Measurements from ENCODE around the gene PLEKHH3. TPM values are rescaled to one million over a fixed set of nuclear protein-coding genes. Genes with fewer than 3 reads are reported as not detected.
"Not testable (repeated sequence)": the region's sequence is repeated elsewhere in the genome, so short reads cannot be mapped to it uniquely, and the experiment has no call there.

The PLEKHH3 gene
- total RNA-seq, 1 donor from 2014 or later = 0.27 TPM

- intact Hi-C loops (cut with micrococcal nuclease) = no loop called here
Observed at GRCh38 chr17:42673266-42673884, 3.4 kb downstream of the PLEKHH3 start.

- intact Hi-C loops (cut with micrococcal nuclease) = no loop called here
Observed at GRCh38 chr17:42672038-42672437, 4.8 kb downstream of the PLEKHH3 start.

GRCh38 chr17:42670789-42671657, 5.8 kb downstream of the PLEKHH3 start:
- intact Hi-C loops (cut with micrococcal nuclease) = no loop called here

GRCh38 chr17:42669977-42670788, 6.6 kb downstream of the PLEKHH3 start:
- intact Hi-C loops (cut with micrococcal nuclease) = no loop called here

GRCh38 chr17:42669705-42669976, 7.2 kb downstream of the PLEKHH3 start:
- intact Hi-C loops (cut with micrococcal nuclease) = no loop called here

- intact Hi-C loops (cut with micrococcal nuclease) = no loop called here
Observed at GRCh38 chr17:42667088-42667951, 9.5 kb downstream of the PLEKHH3 start.

- intact Hi-C loops (cut with micrococcal nuclease) = not testable (repeated sequence)
Observed at GRCh38 chr17:42666126-42666525, 10.7 kb downstream of the PLEKHH3 start.

GRCh38 chr17:42665581-42666001, 11.2 kb downstream of the PLEKHH3 start:
- intact Hi-C loops (cut with micrococcal nuclease) = no loop called here

GRCh38 chr17:42660692-42661345, 16.0 kb downstream of the PLEKHH3 start:
- intact Hi-C loops (cut with micrococcal nuclease) = no loop called here

GRCh38 chr17:42659932-42660274, 16.9 kb downstream of the PLEKHH3 start:
- intact Hi-C loops (cut with micrococcal nuclease) = not testable (repeated sequence)

GRCh38 chr17:42659079-42659931, 17.5 kb downstream of the PLEKHH3 start, which contains the start of gene TUBG2:
TSS of gene TUBG2 (plus strand) at chr17:42659284. CDS start at chr17:42659504, 220 bp downstream.
- intact Hi-C loops (cut with micrococcal nuclease) = no loop called here

GRCh38 chr17:42657824-42658588, 18.8 kb downstream of the PLEKHH3 start:
- intact Hi-C loops (cut with micrococcal nuclease) = no loop called here

- intact Hi-C loops (cut with micrococcal nuclease) = no loop called here
Observed at GRCh38 chr17:42655528-42655927, 21.3 kb downstream of the PLEKHH3 start.

GRCh38 chr17:42653179-42654124, 23.3 kb downstream of the PLEKHH3 start:
- intact Hi-C loops (cut with micrococcal nuclease) = no loop called here

- intact Hi-C loops (cut with micrococcal nuclease) = no loop called here
Observed at GRCh38 chr17:42651392-42651791, 25.4 kb downstream of the PLEKHH3 start.

GRCh38 chr17:42647778-42648177, 29.0 kb downstream of the PLEKHH3 start:
- intact Hi-C loops (cut with micrococcal nuclease) = no loop called here

GRCh38 chr17:42642336-42642735, 34.5 kb downstream of the PLEKHH3 start:
- intact Hi-C loops (cut with micrococcal nuclease) = no loop called here

- intact Hi-C loops (cut with micrococcal nuclease) = no loop called here
Observed at GRCh38 chr17:42640121-42640520, 36.7 kb downstream of the PLEKHH3 start.

All from T-helper 2 cell treated with Interferon-gamma antibody and Interleukin-4, amounts not matched to agents 100 ng/mL and 5 ng/mL, for 36 hours (primary cell).